H9 (cell line): ENCODE measurements around the gene C1QL1. TPM values are rescaled to one million over a fixed set of nuclear protein-coding genes. Genes with fewer than 3 reads are reported as not detected.

Experiments used
- DNase-seq: peaks from one replicate; pipeline ENCODE4 v3.0.0-alpha.2; 2017
- H2AFZ ChIP-seq: one replicate; pipeline ENCODE4 v1.6.1; 2013; ENCODE audit warnings: mild to moderate bottlenecking, low read length, control low read depth, moderate library complexity
- H2AK5ac ChIP-seq: 2 replicates; pipeline ENCODE4 v1.6.1; 2013; ENCODE audit warnings: low read length, control low read depth, mixed read lengths; ENCODE audit not compliant: insufficient read length
- H2BK120ac ChIP-seq: one replicate; pipeline ENCODE4 v1.6.1; 2013; ENCODE audit warnings: low read depth, mild to moderate bottlenecking, low read length, control low read depth, inconsistent platforms; ENCODE audit not compliant: poor library complexity, severe bottlenecking
- H2BK12ac ChIP-seq: 2 replicates; pipeline ENCODE4 v1.6.1; 2013; ENCODE audit warnings: low read length, control low read depth, mixed read lengths, low read depth; ENCODE audit not compliant: insufficient read length
- H2BK15ac ChIP-seq: 2 replicates; pipeline ENCODE4 v1.6.1; 2013; ENCODE audit warnings: low read depth, low read length, control low read depth
- H2BK20ac ChIP-seq: one replicate; pipeline ENCODE4 v1.6.1; 2013; ENCODE audit warnings: low read depth, mild to moderate bottlenecking, low read length, control low read depth, inconsistent platforms; ENCODE audit not compliant: poor library complexity, severe bottlenecking
- H2BK5ac ChIP-seq: 2 replicates; pipeline ENCODE4 v1.6.1; 2013; ENCODE audit warnings: low read length, control low read depth, mixed read lengths; ENCODE audit not compliant: insufficient read length
- H3K14ac ChIP-seq: 2 replicates; pipeline ENCODE4 v1.6.1; 2013; ENCODE audit warnings: low read length, control low read depth; ENCODE audit not compliant: insufficient read depth
- H3K18ac ChIP-seq: 2 replicates; pipeline ENCODE4 v1.6.1; 2013; ENCODE audit warnings: low read depth, mild to moderate bottlenecking, mixed read lengths, low read length, control low read depth; ENCODE audit not compliant: insufficient read length
- H3K23ac ChIP-seq: 2 replicates; pipeline ENCODE4 v1.6.1; 2013; ENCODE audit warnings: low read length, control low read depth, mixed read lengths, low read depth; ENCODE audit not compliant: insufficient read length
- H3K23me2 ChIP-seq: 2 replicates; pipeline ENCODE4 v1.6.1; 2013; ENCODE audit warnings: low read depth, mild to moderate bottlenecking, mixed read lengths, low read length, control low read depth; ENCODE audit not compliant: insufficient read length, poor library complexity, severe bottlenecking
- H3K27ac ChIP-seq: 2 replicates; pipeline ENCODE4 v1.5.1; 2013; ENCODE audit warnings: low read length, control low read depth, mixed read lengths, low read depth; ENCODE audit not compliant: insufficient read length
- H3K27me3 ChIP-seq: 2 replicates; pipeline ENCODE4 v1.6.1; 2013; ENCODE audit warnings: low read length, control low read depth, inconsistent platforms; ENCODE audit not compliant: insufficient read depth
- H3K4ac ChIP-seq: 2 replicates; pipeline ENCODE4 v1.6.1; 2013; ENCODE audit warnings: low read depth, mild to moderate bottlenecking, control low read depth, inconsistent platforms, low read length, moderate library complexity
- H3K4me1 ChIP-seq: 2 replicates; pipeline ENCODE4 v1.6.1; 2013; ENCODE audit warnings: low read length, control low read depth, inconsistent platforms; ENCODE audit not compliant: insufficient read depth
- H3K4me2 ChIP-seq: 2 replicates; pipeline ENCODE4 v1.6.1; 2013; ENCODE audit warnings: low read length, control low read depth, mixed read lengths; ENCODE audit not compliant: insufficient read length, insufficient read depth
- H3K56ac ChIP-seq: 2 replicates; pipeline ENCODE4 v1.6.1; 2013; ENCODE audit warnings: low read depth, mild to moderate bottlenecking, mixed read lengths, low read length, control low read depth; ENCODE audit not compliant: insufficient read length
- H3K79me1 ChIP-seq: 2 replicates; pipeline ENCODE4 v1.6.1; 2013; ENCODE audit warnings: low read depth, mild to moderate bottlenecking, moderate library complexity, low read length, control low read depth, inconsistent platforms; ENCODE audit not compliant: insufficient read depth, poor library complexity, severe bottlenecking
- H3K79me2 ChIP-seq: 2 replicates; pipeline ENCODE4 v1.6.1; 2013; ENCODE audit warnings: low read length, control low read depth, inconsistent platforms; ENCODE audit not compliant: insufficient read depth
- H3K9ac ChIP-seq: 2 replicates; pipeline ENCODE4 v1.6.1; 2013; ENCODE audit warnings: low read length, control low read depth, mixed read lengths; ENCODE audit not compliant: insufficient read length; ENCODE audit errors: extremely low read depth
- H3K9me3 ChIP-seq: one replicate; pipeline ENCODE4 v1.6.1; 2013; ENCODE audit warnings: low read depth, low read length, inconsistent platforms; ENCODE audit not compliant: control insufficient read depth
- H3T11ph ChIP-seq: one replicate; pipeline ENCODE4 v1.6.1; 2013; ENCODE audit warnings: mild to moderate bottlenecking, low read length, control low read depth, inconsistent platforms
- H4K20me1 ChIP-seq: one replicate; pipeline ENCODE4 v1.6.1; 2013; ENCODE audit not compliant: control insufficient read depth, insufficient read length, insufficient read depth
- H4K5ac ChIP-seq: 2 replicates; pipeline ENCODE4 v1.6.1; 2013; ENCODE audit warnings: low read depth, mild to moderate bottlenecking, mixed read lengths, low read length, control low read depth; ENCODE audit not compliant: insufficient read length
- H4K8ac ChIP-seq: replicated peaks from 2 replicates; pipeline ENCODE4 v1.6.1; 2013; ENCODE audit warnings: low read length, control low read depth, mixed read lengths, low read depth; ENCODE audit not compliant: insufficient read length
- H4K91ac ChIP-seq: 2 replicates; pipeline ENCODE4 v1.6.1; 2013; ENCODE audit warnings: low read depth, mild to moderate bottlenecking, moderate library complexity, mixed read lengths, low read length, control low read depth; ENCODE audit not compliant: insufficient read length
- H3K27ac Mint-ChIP-seq, 3 experiments: 2 replicates in 2 of 3; 3 replicates in 1 of 3; pipeline ENCODE4 v1.8.0; 2020 to 2021; ENCODE audit warnings: mixed read lengths in 3 of 3, mild to moderate bottlenecking in 1 of 3, moderate library complexity in 1 of 3
- H3K27me3 Mint-ChIP-seq: 2 replicates; pipeline ENCODE4 v1.8.0; 2021; ENCODE audit warnings: low read depth, mild to moderate bottlenecking, moderate library complexity, mixed read lengths
- H3K36me3 Mint-ChIP-seq, 3 experiments: 2 replicates in 2 of 3; 3 replicates in 1 of 3; pipeline ENCODE4 v1.8.0; 2020 to 2021; ENCODE audit warnings: low read depth in 3 of 3, mixed read lengths in 3 of 3; ENCODE audit not compliant: insufficient read depth in 1 of 3
- H3K4me1 Mint-ChIP-seq, 2 experiments: 2 replicates each; pipeline ENCODE4 v1.8.0; 2020; ENCODE audit warnings: mixed read lengths in 2 of 2
- H3K4me3 Mint-ChIP-seq, 2 experiments: 2 replicates in 1 of 2; 3 replicates in 1 of 2; pipeline ENCODE4 v1.8.0; 2020 to 2021; ENCODE audit warnings: mild to moderate bottlenecking in 2 of 2, mixed read lengths in 2 of 2, moderate library complexity in 1 of 2
- H3K9me3 Mint-ChIP-seq, 2 experiments: 2 replicates in 1 of 2; 3 replicates in 1 of 2; pipeline ENCODE4 v1.8.0; 2020; ENCODE audit warnings: mild to moderate bottlenecking in 2 of 2, mixed read lengths in 2 of 2, moderate library complexity in 1 of 2
- CTCF ChIP-seq: fragments of 200-600 bp; sonication (generic); conservative IDR thresholded peaks from 3 replicates; pipeline ENCODE4 v1.8.0; 2021; ENCODE audit warnings: antibody characterized with exemption, mild to moderate bottlenecking
- WGBS: extraction: QIAGEN DNeasy Blood & Tissue Kit; methylation state at CpG from one replicate; pipeline ENCODE4 v1.1.7; 2013; ENCODE audit warnings: missing lambda C conversion rate, low lambda C conversion rate, mixed read lengths; ENCODE audit not compliant: insufficient read length; ENCODE audit errors: extremely low coverage; 5-methylcytosine and 5-hydroxymethylcytosine counted together
- total RNA-seq: library from RNA; stranded (reverse); gene quantifications from 2 replicates; pipeline ENCODE4 v1.2.1, GENCODE V29; 2021

C1QL1 gene
- total RNA-seq, 1 experiment from 2014 or later: 6.0 TPM

DNA sequence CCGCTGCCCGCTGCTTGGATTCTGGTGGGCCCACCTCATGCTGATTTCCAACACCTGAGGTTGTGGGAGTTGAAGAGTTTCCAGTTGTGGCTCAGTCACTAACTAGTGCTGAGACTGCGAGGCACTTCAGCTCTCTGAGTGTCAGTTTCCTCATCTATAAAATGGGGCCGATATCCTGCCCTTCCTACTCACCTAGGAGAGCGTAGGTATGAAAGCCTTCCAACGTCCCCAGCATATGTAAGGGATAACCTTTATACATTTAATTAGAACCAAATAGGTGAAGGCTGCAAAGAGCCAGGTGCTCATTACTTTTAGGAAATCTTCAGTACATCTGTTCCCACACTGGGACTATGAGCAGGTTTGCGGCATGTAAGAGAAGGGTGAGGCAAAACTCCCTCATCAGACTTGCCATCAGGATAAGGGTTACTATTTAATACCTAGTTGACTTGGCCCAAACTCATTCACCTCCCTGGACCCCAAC, 19.7 kb downstream of the C1QL1 start:
- Histone ChIP-seq H3K9me3 (no peaks in the 10 kb centered on the region), H2AFZ (no peak overlapping the region), H2BK12ac (no peak overlapping the region), H4K5ac (no peak overlapping the region), H3K9ac (no peak overlapping the region), H3K27me3 (no peaks in the 10 kb centered on the region), H3K4me1 (no peaks in the 10 kb centered on the region), H4K8ac (no peak overlapping the region), H2BK5ac (no peak overlapping the region), H3K56ac (no peak overlapping the region), H3K23me2 (peaks cover 5% of the 10 kb centered on the region), H2BK15ac (no peak overlapping the region), H3K4me2 (peak overlapping the region; percentile 75), H4K91ac (no peak overlapping the region), H2AK5ac (no peak overlapping the region), H2BK20ac (no peak overlapping the region), H3K79me1 (no peaks in the 10 kb centered on the region), H3T11ph (no peak overlapping the region), H4K20me1 (no peaks in the 10 kb centered on the region), H3K18ac (no peak overlapping the region), H3K79me2 (peaks cover 8% of the 10 kb centered on the region; the same call in 1 of the 2 replicates), H3K4ac (no peak overlapping the region), H2BK120ac (no peak overlapping the region), H3K23ac (no peak overlapping the region), H3K27ac (no peak overlapping the region), H3K14ac (no peak overlapping the region)
- peak overlapping the region; percentile 93 to 97 for H3K4me3 Mint-ChIP-seq
- H3K27me3 Mint-ChIP-seq: peaks cover 1% of the 10 kb centered on the region; the same call in 1 of the 2 replicates
- H3K27ac Mint-ChIP-seq: peak overlapping the region in 1 of 3 experiments; percentile 48; a peak in 1 of 7 replicates
- no CpG with 5 or more reads among the region's 7 CpGs for WGBS
- H3K9me3 Mint-ChIP-seq: peaks cover 0 to 5% of the 10 kb centered on the region in 2 experiments; a peak in 1 of 5 replicates
- H3K36me3 Mint-ChIP-seq: peaks cover 10 to 24% (median 17%) of the 10 kb centered on the region in 3 experiments
- TF ChIP-seq CTCF: no peak
- H3K4me1 Mint-ChIP-seq: peaks cover 14 to 19% of the 10 kb centered on the region in 2 experiments
- no peak for DNase-seq
